K562 (cell line): Measurements from ENCODE around the gene RGS17. TPM values are rescaled to one million over a fixed set of nuclear protein-coding genes. Genes with fewer than 3 reads are reported as not detected.

ENCODE experiments used
- ATAC-seq: fragments of 200-7000 bp; cut with Tn5 transposase; 3 replicates; pipeline ENCODE4 v1.9.1; 2020; ENCODE audit warnings: moderate library complexity
- BruUV-seq: library from RNA; stranded (reverse); fragments of 400-500 nt; replicated peaks from 2 replicates; lab custom pipeline; 2021; lab: Mats Ljungman, UMichigan
- CTCF ChIA-PET: fragments of 300-600 bp; formaldehyde crosslinking; extraction: SDS; loops from one replicate; lab custom pipeline; 2021; ENCODE audit warnings: low intra/inter-chr PET ratio; lab: Yijun Ruan, JAX
- POLR2A ChIA-PET: fragments of 300-600, 350-650 bp; sonication (Branson Sonifier 250); formaldehyde crosslinking; extraction: SDS; loops from one replicate; lab custom pipeline; 2021; ENCODE audit warnings: antibody characterized with exemption, inconsistent platforms; lab: Yijun Ruan, JAX
- DNase-seq, 4 experiments: peaks; one replicate each; pipeline versions ENCODE4 v3.0.0 to v3.0.0-alpha.2; 2011 to 2018; ENCODE audit warnings: low spot score in 3 of 4, mixed read lengths in 3 of 4; ENCODE audit errors: extremely low read depth in 1 of 4
- FAIRE-seq: peaks from 2 replicates; lab custom pipeline; 2011; peaks lifted over from hg19 to GRCh38; lab: Jason Lieb, UNC
- H2AFZ ChIP-seq: 2 replicates; pipeline ENCODE4 v1.6.0; 2011; ENCODE audit warnings: low read depth, low read length, control low read depth, inconsistent platforms
- H3K27ac ChIP-seq: fragments of 200-600 bp; 3 replicates; pipeline ENCODE4 v1.8.0; 2011; ENCODE audit warnings: low read depth, mild to moderate bottlenecking, control low read depth, inconsistent platforms, low read length, moderate library complexity, mixed read lengths; ENCODE audit errors: extremely low read depth
- H3K27me3 ChIP-seq, 2 experiments: fragments of 300-600 bp in 1 of 2; 2 replicates in 1 of 2; 3 replicates in 1 of 2; pipeline versions ENCODE4 v1.6.0 to v1.8.0; 2011; ENCODE audit warnings: inconsistent platforms in 2 of 2, low read length in 2 of 2, mild to moderate bottlenecking in 1 of 2, mixed read lengths in 1 of 2, moderate library complexity in 1 of 2; ENCODE audit not compliant: control insufficient read depth in 2 of 2, insufficient read depth in 2 of 2
- H3K36me3 ChIP-seq: fragments of 300-600 bp; 3 replicates; pipeline ENCODE4 v1.8.0; 2011; ENCODE audit warnings: mild to moderate bottlenecking, low read length, inconsistent platforms; ENCODE audit not compliant: control insufficient read depth, insufficient read depth
- H3K4me1 ChIP-seq, 2 experiments: fragments of 200-600 bp in 1 of 2; replicated peaks in 1 of 2; 2 replicates in 1 of 2; 3 replicates in 1 of 2; pipeline versions ENCODE4 v1.5.1 to v1.8.0; 2011; ENCODE audit warnings: inconsistent platforms in 2 of 2, low read length in 2 of 2, mild to moderate bottlenecking in 1 of 2, mixed read lengths in 1 of 2, moderate library complexity in 1 of 2; ENCODE audit not compliant: control insufficient read depth in 2 of 2, insufficient read depth in 2 of 2
- H3K4me2 ChIP-seq: 2 replicates; pipeline ENCODE4 v1.6.1; 2011; ENCODE audit warnings: low read length, control low read depth, inconsistent platforms, mixed read lengths; ENCODE audit not compliant: insufficient read depth
- H3K4me3 ChIP-seq: fragments of 200-600 bp; sonication (generic), shearing (Covaris generic); 2 replicates; pipeline ENCODE4 v1.5.1; 2016; ENCODE audit warnings: control low read depth, inconsistent platforms
- H3K79me2 ChIP-seq: fragments of 200-600 bp; 3 replicates; pipeline ENCODE4 v1.8.0; 2011; ENCODE audit warnings: low read length, inconsistent platforms; ENCODE audit not compliant: control insufficient read depth, insufficient read depth
- H3K9ac ChIP-seq, 2 experiments: 2 replicates each; pipeline versions ENCODE4 v1.6.0 to v1.6.1; 2011; ENCODE audit warnings: low read depth in 2 of 2, low read length in 2 of 2, control low read depth in 1 of 2, inconsistent platforms in 1 of 2, mild to moderate bottlenecking in 1 of 2, mixed read lengths in 1 of 2; ENCODE audit not compliant: insufficient read depth in 1 of 2
- H3K9me1 ChIP-seq: one replicate; pipeline ENCODE4 v1.6.0; 2011; ENCODE audit warnings: inconsistent platforms, mild to moderate bottlenecking, low read length, moderate library complexity; ENCODE audit not compliant: control insufficient read depth, insufficient read depth
- H3K9me3 ChIP-seq: replicated peaks from 2 replicates; pipeline ENCODE4 v1.5.1; 2011; ENCODE audit warnings: low read depth, low read length, inconsistent platforms; ENCODE audit not compliant: control insufficient read depth, insufficient read depth
- H4K20me1 ChIP-seq: replicated peaks from 2 replicates; pipeline ENCODE4 v1.6.1; 2011; ENCODE audit warnings: low read length, inconsistent platforms, mixed read lengths; ENCODE audit not compliant: control insufficient read depth, insufficient read depth
- FOXK2 ChIP-seq, 2 experiments: fragments of 450-650 bp; IDR thresholded peaks in 1 of 2; conservative IDR thresholded peaks in 1 of 2; 2 replicates each; pipeline ENCODE4 v1.6.1; 2016; ENCODE audit warnings: low read depth in 2 of 2, mild to moderate bottlenecking in 1 of 2
- MAFG ChIP-seq: fragments of 450-650 bp; conservative IDR thresholded peaks from 2 replicates; pipeline ENCODE4 v1.6.1; 2016; ENCODE audit warnings: missing genetic modification characterization, missing compliant biosample characterization
- NONO ChIP-seq, 2 experiments: fragments of 200-400 bp in 1 of 2; fragments of 450-650 bp in 1 of 2; formaldehyde crosslinking in 1 of 2; IDR thresholded peaks; 2 replicates each; pipeline ENCODE4 v1.6.1; 2017; ENCODE audit warnings: low read depth in 2 of 2, mild to moderate bottlenecking in 2 of 2, moderate library complexity in 2 of 2, low read length in 1 of 2
- RBBP5 ChIP-seq: fragments of 200-600 bp; sonication (generic); IDR thresholded peaks from 2 replicates; pipeline ENCODE4 v1.6.1; 2012; ENCODE audit warnings: borderline replicate concordance, mild to moderate bottlenecking, low read length, control low read depth, inconsistent platforms; ENCODE audit not compliant: insufficient read depth, poor library complexity, severe bottlenecking
- SMAD2 ChIP-seq: fragments of 150-350 bp; IDR thresholded peaks from 2 replicates; pipeline ENCODE4 v1.6.1; 2014; ENCODE audit warnings: low read depth, mild to moderate bottlenecking, low read length
- USF1 ChIP-seq: sonication (generic); formaldehyde crosslinking; IDR thresholded peaks from 2 replicates; pipeline ENCODE4 v1.9.0; 2022; ENCODE audit warnings: mild to moderate bottlenecking, missing genetic modification reagents
- ZBTB40 ChIP-seq, 2 experiments: fragments of 450-650 bp in 1 of 2; sonication (generic) in 1 of 2; formaldehyde crosslinking in 1 of 2; IDR thresholded peaks; 2 replicates each; pipeline versions ENCODE4 v1.7.1 to v1.9.0; 2016 to 2022; ENCODE audit warnings: inconsistent platforms in 1 of 2, mild to moderate bottlenecking in 1 of 2, missing genetic modification reagents in 1 of 2
- ZHX1 ChIP-seq: fragments of 150-350 bp; conservative IDR thresholded peaks from 2 replicates; pipeline ENCODE4 v1.6.1; 2014; ENCODE audit warnings: low read length
- ZNF764 ChIP-seq: fragments of 250-450 bp; sonication (Bioruptor Pico); IDR thresholded peaks from 2 replicates; pipeline ENCODE4 v1.4.0; 2020; ENCODE audit warnings: low read depth, mild to moderate bottlenecking, moderate library complexity
- in situ Hi-C: fragments of 300-500 bp; cut with MboI; formaldehyde crosslinking; loops from 4 replicates; pipeline ENCODE4 v1.15.0; 2018; ENCODE audit warnings: inconsistent platforms, mixed read lengths
- intact Hi-C: fragments of 100-400 bp; cut with micrococcal nuclease; formaldehyde crosslinking; loops from 2 replicates; pipeline ENCODE4 v1.14.2; 2022
- polyA plus RNA-seq, 8 experiments: library from polyadenylated mRNA; depleted of rRNA in 4 of 8; stranded (reverse) in 5 of 8; unstranded in 3 of 8; fragments of >200 nt; fragmentation: Nextera tagmentation in 2 of 8; fragmentation: Illumina TruSeq in 1 of 8; extraction: Ambion mirVana in 2 of 8; extraction: Trizol in 1 of 8; gene quantifications; 2 replicates each; pipeline versions ENCODE4 v1.2.1 to v1.2.3, GENCODE V29; 2011 to 2014; ENCODE audit warnings: inconsistent platforms in 1 of 8, missing spikeins in 1 of 8
- total RNA-seq, 7 experiments: library from RNA; depleted of rRNA in 6 of 7; stranded (reverse); fragments of >200 nt in 6 of 7; fragmentation: Illumina TruSeq in 2 of 7; extraction: Trizol in 2 of 7; gene quantifications; 2 replicates each; pipeline versions ENCODE4 v1.2.1 to v1.2.3, GENCODE V29; 2011 to 2021; ENCODE audit warnings: low replicate concordance in 1 of 7

The RGS17 gene
- total and polyA plus RNA-seq, 9 of the 15 experiments (the other 6 are each of a cell fraction or from before 2014, with no cell fraction given) = 0.01 to 0.14 (median 0.08) TPM; not detected in 6

GRCh38 chr6:153108315-153108714 lies 22.8 kb downstream of the RGS17 start:
- Histone ChIP-seq H3K36me3 (no peaks in the 10 kb centered on the region), H3K4me2 (no peak overlapping the region), H3K9ac (no peak overlapping the region), H4K20me1 (no peaks in the 10 kb centered on the region), H2AFZ (no peak overlapping the region), H3K4me1 (no peaks in the 10 kb centered on the region), H3K9me1 (no peaks in the 10 kb centered on the region), H3K9me3 (no peaks in the 10 kb centered on the region), H3K4me3 (no peak overlapping the region), H3K79me2 (no peaks in the 10 kb centered on the region), H3K27me3 (no peaks in the 10 kb centered on the region), H3K27ac (no peak overlapping the region)
- ChIA-PET POLR2A (no interaction called here), CTCF (no interaction called here)
- no TSS peak for BruUV-seq
- ATAC-seq (no peak), DNase-seq (no peak), FAIRE-seq (no peak)
- in situ Hi-C loops = no loop called here
- intact Hi-C loops = no loop called here
- TF ChIP-seq USF1 (CRISPR knock-in tag) (no peak), FOXK2 (conservative IDR thresholded peaks at IDR 0.05 in 1 of 2, IDR thresholded peaks at IDR 0.05 in 1 of 2; ENCODE audit: low read depth in 2 of 2) (no peak), SMAD2 (no peak), ZBTB40 (IDR thresholded peaks at IDR 0.05) (no peak), ZBTB40 (CRISPR knock-in tag; IDR thresholded peaks at IDR 0.05) (no peak), MAFG (tag) (no peak), ZHX1 (no peak), NONO (IDR thresholded peaks at IDR 0.05; ENCODE audit: low read depth in 2 of 2, low read length in 1 of 2) (no peak), RBBP5 (no peak), ZNF764 (no peak)
